ENCODE measurements around the gene S100A4. TPM values are rescaled to one million over a fixed set of nuclear protein-coding genes. Genes with fewer than 3 reads are reported as not detected.

The S100A4 gene
- total RNA-seq, 1 experiment from 2014 or later = 384 TPM

DNA sequence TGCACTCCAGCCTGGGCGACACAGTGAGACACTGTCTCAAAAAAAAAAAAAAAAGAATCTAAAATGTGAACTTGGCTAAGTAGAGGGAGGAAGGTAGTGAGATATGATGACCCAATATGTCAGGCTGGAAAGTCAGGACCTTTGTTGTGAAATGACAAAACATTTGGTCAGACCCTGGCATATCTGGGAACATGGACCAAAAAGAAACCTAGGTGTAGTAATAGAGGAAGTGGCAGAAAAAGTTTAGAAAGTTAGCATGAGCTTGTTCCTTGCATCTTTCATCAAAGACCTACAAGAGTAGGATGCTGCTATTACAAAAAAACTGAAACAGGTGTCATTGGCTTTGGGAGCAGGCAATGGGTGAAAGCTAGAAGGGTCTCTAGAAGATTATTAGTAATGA lies 10.7 kb upstream of the S100A4 start:
- H3K9me2 ChIP-seq (ENCODE audit: insufficient read depth) = no peaks in the 10 kb centered on the region
- H3K36me3 ChIP-seq (ENCODE audit: control insufficient read depth in 1 of 2, insufficient read depth in 2 of 2, low read length in 2 of 2) = no peaks in the 10 kb centered on the region
- H3K4me3 ChIP-seq (replicated peaks in 1 of 2; ENCODE audit: low read depth in 1 of 2, low read length in 2 of 2) = no peak overlapping the region
- ChIA-PET POLR2A (interaction anchor here (1.7 to 4.0 kb wide), 3 partner anchors 10 to 21 kb away, joined by 7 to 16 read pairs (median 8); partner anchors contain the start of gene S100A6), RAD21 (ENCODE audit: low non-redundant PET in 1 of 2, low total read pairs in 2 of 2, uncharacterized antibody in 2 of 2, unreplicated experiment in 2 of 2) (no interaction called here), CTCF (interaction anchor here (1.0 to 1.3 kb wide), 2 partner anchors 12 to 16 kb away, joined by 3 to 4 read pairs; no protein-coding TSS in a partner anchor)
- intact Hi-C loops (cut with micrococcal nuclease) = no loop called here
- H3K27me3 ChIP-seq (ENCODE audit: insufficient read depth, low read length) = no peaks in the 10 kb centered on the region
- H2AFZ ChIP-seq (ENCODE audit: low read depth, low read length, poor library complexity, severe bottlenecking) = no peak overlapping the region
- H3K4me1 ChIP-seq (ENCODE audit: control insufficient read depth in 1 of 2, insufficient read depth in 2 of 2, low read length in 2 of 2) = peaks cover 10 to 36% of the 10 kb centered on the region in 2 experiments
- no TSS peak for BruUV-seq (replicated peaks)
- H3K9ac ChIP-seq (ENCODE audit: low read length) = no peak overlapping the region
- no peak overlapping the region for H3K4me2 ChIP-seq (ENCODE audit: low read length)
- H3K9me3 ChIP-seq (ENCODE audit: control insufficient read depth in 1 of 2, insufficient read depth in 1 of 2, low read depth in 1 of 2, low read length in 2 of 2) = no peaks in the 10 kb centered on the region
- TF ChIP-seq JUND (IDR thresholded peaks at IDR 0.05) (no peak), CEBPB (IDR thresholded peaks at IDR 0.05; ENCODE audit: low read depth) (no peak), ZFX (IDR thresholded peaks at IDR 0.05) (no peak), POLR2AphosphoS5 (IDR thresholded peaks at IDR 0.05; ENCODE audit: low read depth, low read length) (no peak), SIN3A (IDR thresholded peaks at IDR 0.05; ENCODE audit: low read depth) (no peak), SRF (IDR thresholded peaks at IDR 0.05; ENCODE audit: low read depth) (no peak), EZH2phosphoT487 (IDR thresholded peaks at IDR 0.05; ENCODE audit: borderline replicate concordance) (no peak), TCF7L2 (IDR thresholded peaks at IDR 0.05; ENCODE audit: borderline replicate concordance, extremely low read depth, insufficient read depth, insufficient read length) (no peak), EGR1 (IDR thresholded peaks at IDR 0.05; ENCODE audit: low read depth) (no peak), SP1 (IDR thresholded peaks at IDR 0.05; ENCODE audit: low read depth) (no peak), YY1 (IDR thresholded peaks at IDR 0.05; ENCODE audit: extremely low read depth, insufficient replicate concordance, low read depth, low read length) (no peak), EZH2 (IDR thresholded peaks at IDR 0.05) (no peak), POLR2A (IDR thresholded peaks at IDR 0.05; ENCODE audit: borderline replicate concordance, extremely low read depth, insufficient read depth, insufficient read length) (no peak), FOSL1 (IDR thresholded peaks at IDR 0.05; ENCODE audit: low read depth) (no peak), RAD21 (IDR thresholded peaks at IDR 0.05; ENCODE audit: low read depth) (no peak)
- TF ChIP-seq, protein P1, sequence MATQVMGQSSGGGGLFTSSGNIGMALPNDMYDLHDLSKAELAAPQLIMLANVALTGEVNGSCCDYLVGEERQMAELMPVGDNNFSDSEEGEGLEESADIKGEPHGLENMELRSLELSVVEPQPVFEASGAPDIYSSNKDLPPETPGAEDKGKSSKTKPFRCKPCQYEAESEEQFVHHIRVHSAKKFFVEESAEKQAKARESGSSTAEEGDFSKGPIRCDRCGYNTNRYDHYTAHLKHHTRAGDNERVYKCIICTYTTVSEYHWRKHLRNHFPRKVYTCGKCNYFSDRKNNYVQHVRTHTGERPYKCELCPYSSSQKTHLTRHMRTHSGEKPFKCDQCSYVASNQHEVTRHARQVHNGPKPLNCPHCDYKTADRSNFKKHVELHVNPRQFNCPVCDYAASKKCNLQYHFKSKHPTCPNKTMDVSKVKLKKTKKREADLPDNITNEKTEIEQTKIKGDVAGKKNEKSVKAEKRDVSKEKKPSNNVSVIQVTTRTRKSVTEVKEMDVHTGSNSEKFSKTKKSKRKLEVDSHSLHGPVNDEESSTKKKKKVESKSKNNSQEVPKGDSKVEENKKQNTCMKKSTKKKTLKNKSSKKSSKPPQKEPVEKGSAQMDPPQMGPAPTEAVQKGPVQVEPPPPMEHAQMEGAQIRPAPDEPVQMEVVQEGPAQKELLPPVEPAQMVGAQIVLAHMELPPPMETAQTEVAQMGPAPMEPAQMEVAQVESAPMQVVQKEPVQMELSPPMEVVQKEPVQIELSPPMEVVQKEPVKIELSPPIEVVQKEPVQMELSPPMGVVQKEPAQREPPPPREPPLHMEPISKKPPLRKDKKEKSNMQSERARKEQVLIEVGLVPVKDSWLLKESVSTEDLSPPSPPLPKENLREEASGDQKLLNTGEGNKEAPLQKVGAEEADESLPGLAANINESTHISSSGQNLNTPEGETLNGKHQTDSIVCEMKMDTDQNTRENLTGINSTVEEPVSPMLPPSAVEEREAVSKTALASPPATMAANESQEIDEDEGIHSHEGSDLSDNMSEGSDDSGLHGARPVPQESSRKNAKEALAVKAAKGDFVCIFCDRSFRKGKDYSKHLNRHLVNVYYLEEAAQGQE (IDR thresholded peaks at IDR 0.05; ENCODE audit: low read depth) = no peak
- TF ChIP-seq, protein P2, sequence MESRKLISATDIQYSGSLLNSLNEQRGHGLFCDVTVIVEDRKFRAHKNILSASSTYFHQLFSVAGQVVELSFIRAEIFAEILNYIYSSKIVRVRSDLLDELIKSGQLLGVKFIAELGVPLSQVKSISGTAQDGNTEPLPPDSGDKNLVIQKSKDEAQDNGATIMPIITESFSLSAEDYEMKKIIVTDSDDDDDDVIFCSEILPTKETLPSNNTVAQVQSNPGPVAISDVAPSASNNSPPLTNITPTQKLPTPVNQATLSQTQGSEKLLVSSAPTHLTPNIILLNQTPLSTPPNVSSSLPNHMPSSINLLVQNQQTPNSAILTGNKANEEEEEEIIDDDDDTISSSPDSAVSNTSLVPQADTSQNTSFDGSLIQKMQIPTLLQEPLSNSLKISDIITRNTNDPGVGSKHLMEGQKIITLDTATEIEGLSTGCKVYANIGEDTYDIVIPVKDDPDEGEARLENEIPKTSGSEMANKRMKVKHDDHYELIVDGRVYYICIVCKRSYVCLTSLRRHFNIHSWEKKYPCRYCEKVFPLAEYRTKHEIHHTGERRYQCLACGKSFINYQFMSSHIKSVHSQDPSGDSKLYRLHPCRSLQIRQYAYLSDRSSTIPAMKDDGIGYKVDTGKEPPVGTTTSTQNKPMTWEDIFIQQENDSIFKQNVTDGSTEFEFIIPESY (IDR thresholded peaks at IDR 0.05; ENCODE audit: extremely low read depth, insufficient replicate concordance, low read length) = no peak
- TF ChIP-seq, protein P3, sequence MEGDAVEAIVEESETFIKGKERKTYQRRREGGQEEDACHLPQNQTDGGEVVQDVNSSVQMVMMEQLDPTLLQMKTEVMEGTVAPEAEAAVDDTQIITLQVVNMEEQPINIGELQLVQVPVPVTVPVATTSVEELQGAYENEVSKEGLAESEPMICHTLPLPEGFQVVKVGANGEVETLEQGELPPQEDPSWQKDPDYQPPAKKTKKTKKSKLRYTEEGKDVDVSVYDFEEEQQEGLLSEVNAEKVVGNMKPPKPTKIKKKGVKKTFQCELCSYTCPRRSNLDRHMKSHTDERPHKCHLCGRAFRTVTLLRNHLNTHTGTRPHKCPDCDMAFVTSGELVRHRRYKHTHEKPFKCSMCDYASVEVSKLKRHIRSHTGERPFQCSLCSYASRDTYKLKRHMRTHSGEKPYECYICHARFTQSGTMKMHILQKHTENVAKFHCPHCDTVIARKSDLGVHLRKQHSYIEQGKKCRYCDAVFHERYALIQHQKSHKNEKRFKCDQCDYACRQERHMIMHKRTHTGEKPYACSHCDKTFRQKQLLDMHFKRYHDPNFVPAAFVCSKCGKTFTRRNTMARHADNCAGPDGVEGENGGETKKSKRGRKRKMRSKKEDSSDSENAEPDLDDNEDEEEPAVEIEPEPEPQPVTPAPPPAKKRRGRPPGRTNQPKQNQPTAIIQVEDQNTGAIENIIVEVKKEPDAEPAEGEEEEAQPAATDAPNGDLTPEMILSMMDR (IDR thresholded peaks at IDR 0.05 in 2 of 3, conservative IDR thresholded peaks at IDR 0.05 in 1 of 3; ENCODE audit: borderline replicate concordance in 1 of 3, insufficient read depth in 1 of 3, low read depth in 2 of 3, low read length in 2 of 3) = no peak
- TF ChIP-seq, protein P4, sequence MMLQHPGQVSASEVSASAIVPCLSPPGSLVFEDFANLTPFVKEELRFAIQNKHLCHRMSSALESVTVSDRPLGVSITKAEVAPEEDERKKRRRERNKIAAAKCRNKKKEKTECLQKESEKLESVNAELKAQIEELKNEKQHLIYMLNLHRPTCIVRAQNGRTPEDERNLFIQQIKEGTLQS (IDR thresholded peaks at IDR 0.05) = no peak
- no peak for DNase-seq (ENCODE audit: low read depth, low spot score)
- no peak overlapping the region for H3K27ac ChIP-seq (ENCODE audit: low read depth, low read length)
- no peaks in the 10 kb centered on the region for H3K79me2 ChIP-seq (ENCODE audit: insufficient read depth, low read length)
- no peak for ATAC-seq
- H4K20me1 ChIP-seq (ENCODE audit: insufficient read depth) = no peaks in the 10 kb centered on the region
